NCI-H460 (cell line): ENCODE measurements around the gene C6orf47. TPM values are rescaled to one million over a fixed set of nuclear protein-coding genes. Genes with fewer than 3 reads are reported as not detected.

ENCODE experiments used
- DNase-seq: peaks from one replicate; pipeline ENCODE4 v3.0.0-alpha.2; 2016; ENCODE audit warnings: low read depth; ENCODE audit errors: extremely low read depth
- small RNA-seq, 2 experiments: library from RNA; depleted of rRNA; stranded (forward); fragments of <200 nt; gene quantifications; one replicate each; pipeline ENCODE3, GENCODE V24; 2014
- total RNA-seq: library from RNA; depleted of rRNA; stranded (reverse); fragments of >200 nt; shearing (Covaris generic); gene quantifications from 2 replicates; pipeline ENCODE4 v1.2.3, GENCODE V29; 2014; rRNA removed

Gene C6orf47
- total RNA-seq, 1 experiment from 2014 or later = 10.9 TPM

- no peak for DNase-seq
Observed at GRCh38 chr6:31617010-31617409, 43.6 kb downstream of the C6orf47 start.

- no peak for DNase-seq
Observed at GRCh38 chr6:31615748-31616147, 44.8 kb downstream of the C6orf47 start.

- DNase-seq = no peak
Observed at GRCh38 chr6:31614684-31615578, 45.6 kb downstream of the C6orf47 start, which contains the start of gene AIF1. Gene AIF1, plus strand, starts transcription at chr6:31615234. Its CDS starts 96 bp downstream, at chr6:31615330.

GRCh38 chr6:31614075-31614619, 46.4 kb downstream of the C6orf47 start:
- DNase-seq = no peak

- DNase-seq = no peak
Observed at GRCh38 chr6:31610968-31611367, 49.6 kb downstream of the C6orf47 start.

GRCh38 chr6:31609519-31610406, 50.8 kb downstream of the C6orf47 start:
- no peak for DNase-seq

Small RNA genes lying within 50 kb of the gene (small RNA-seq; reads per million reads assigned to genes)
- gene MIR4646 = 0 reads per million in 2 experiments
- gene MIR6832 = 0 reads per million in 2 experiments
- gene RF00019 = 0 reads per million in 2 experiments
- gene SNORA38 = 8.5 to 24.7 reads per million in 2 experiments
- 0 reads per million in 2 experiments for gene UQCRHP1

Other genes starting within 250 kb of the C6orf47 start
- 6.5 and 6.8 TPM in 2 replicates for gene MICB, start 162.6 kb downstream of the C6orf47 start, total RNA-seq
- not detected in 2 replicates for gene MCCD1, start 131.8 kb downstream of the C6orf47 start, total RNA-seq
- gene DDX39B, start 118.8 kb downstream of the C6orf47 start, total RNA-seq = 488 and 493 TPM in 2 replicates
- gene ATP6V1G2, start 114.2 kb downstream of the C6orf47 start, total RNA-seq = 0.23 and 0.27 TPM in 2 replicates
- gene NFKBIL1, start 113.2 kb downstream of the C6orf47 start, total RNA-seq = 20.5 and 20.6 TPM in 2 replicates
- gene LTA, start 88.5 kb downstream of the C6orf47 start, total RNA-seq = not detected in 2 replicates
- gene TNF, start 85.2 kb downstream of the C6orf47 start, total RNA-seq = not detected in 2 replicates
- not detected in 2 replicates for gene LTB, start 78.4 kb downstream of the C6orf47 start, total RNA-seq
- gene LST1, start 74.5 kb downstream of the C6orf47 start, total RNA-seq = not detected in 2 replicates
- not detected in 2 replicates for gene NCR3, start 67.8 kb downstream of the C6orf47 start, total RNA-seq
- gene AIF1, start 45.5 kb downstream of the C6orf47 start, total RNA-seq = not detected in 2 replicates
- gene PRRC2A, start 40.1 kb downstream of the C6orf47 start, total RNA-seq = 68.9 and 72.2 TPM in 2 replicates
- gene BAG6, start 8.1 kb downstream of the C6orf47 start, total RNA-seq = 113 and 133 TPM in 2 replicates
- 2.4 and 2.8 TPM in 2 replicates for gene APOM, start 4.9 kb downstream of the C6orf47 start, total RNA-seq
- gene GPANK1, start 4.2 kb upstream of the C6orf47 start, total RNA-seq = 11.6 and 11.7 TPM in 2 replicates
- gene CSNK2B, start 5.3 kb upstream of the C6orf47 start, total RNA-seq = 110 and 131 TPM in 2 replicates
- 1.9 and 2.8 TPM in 2 replicates for gene LY6G5B, start 9.2 kb upstream of the C6orf47 start, total RNA-seq
- gene LY6G5C, start 20.3 kb upstream of the C6orf47 start, total RNA-seq = 0.95 and 1.3 TPM in 2 replicates
- gene ABHD16A, start 42.5 kb upstream of the C6orf47 start, total RNA-seq = 40.5 and 55.7 TPM in 2 replicates
- not detected in 2 replicates for gene LY6G6F, start 46.1 kb upstream of the C6orf47 start, total RNA-seq
- gene LY6G6D, start 54.6 kb upstream of the C6orf47 start, total RNA-seq = not detected in 2 replicates
- gene LY6G6C, start 61.0 kb upstream of the C6orf47 start, total RNA-seq = not detected in 2 replicates
- not detected in 2 replicates for gene MPIG6B, start 62.6 kb upstream of the C6orf47 start, total RNA-seq
- 16.4 and 19.1 TPM in 2 replicates for gene DDAH2, start 68.5 kb upstream of the C6orf47 start, total RNA-seq
- gene CLIC1, start 75.8 kb upstream of the C6orf47 start, total RNA-seq = 376 and 448 TPM in 2 replicates
- gene MSH5, start 79.2 kb upstream of the C6orf47 start, total RNA-seq = 18.6 and 19.8 TPM in 2 replicates
- 2.8 and 4.7 TPM in 2 replicates for gene SAPCD1, start 101.9 kb upstream of the C6orf47 start, total RNA-seq
- gene VWA7, start 116.5 kb upstream of the C6orf47 start, total RNA-seq = 0.47 and 0.81 TPM in 2 replicates
- 42.1 and 46.7 TPM in 2 replicates for gene VARS1, start 135.0 kb upstream of the C6orf47 start, total RNA-seq
- 62.6 and 64.3 TPM in 2 replicates for gene LSM2, start 146.2 kb upstream of the C6orf47 start, total RNA-seq
- 0.82 and 1.0 TPM in 2 replicates for gene HSPA1L, start 154.5 kb upstream of the C6orf47 start, total RNA-seq
- 43.3 and 46.7 TPM in 2 replicates for gene HSPA1A, start 154.8 kb upstream of the C6orf47 start, total RNA-seq
- 58.3 and 60.4 TPM in 2 replicates for gene HSPA1B, start 167.0 kb upstream of the C6orf47 start, total RNA-seq
- 24.6 and 25.2 TPM in 2 replicates for gene NEU1, start 202.0 kb upstream of the C6orf47 start, total RNA-seq
- 0.07 TPM in 1 of 2 replicates, not detected in the other for gene SLC44A4, start 218.2 kb upstream of the C6orf47 start, total RNA-seq
- 19.3 and 19.9 TPM in 2 replicates for gene EHMT2, start 236.9 kb upstream of the C6orf47 start, total RNA-seq
- gene ZBTB12, start 241.3 kb upstream of the C6orf47 start, total RNA-seq = 1.8 and 2.8 TPM in 2 replicates